ENCODE measurements around the gene ASPDH. TPM values are rescaled to one million over a fixed set of nuclear protein-coding genes. Genes with fewer than 3 reads are reported as not detected.

ASPDH gene
- total RNA-seq, 1 donor from 2014 or later = not detected

DNA sequence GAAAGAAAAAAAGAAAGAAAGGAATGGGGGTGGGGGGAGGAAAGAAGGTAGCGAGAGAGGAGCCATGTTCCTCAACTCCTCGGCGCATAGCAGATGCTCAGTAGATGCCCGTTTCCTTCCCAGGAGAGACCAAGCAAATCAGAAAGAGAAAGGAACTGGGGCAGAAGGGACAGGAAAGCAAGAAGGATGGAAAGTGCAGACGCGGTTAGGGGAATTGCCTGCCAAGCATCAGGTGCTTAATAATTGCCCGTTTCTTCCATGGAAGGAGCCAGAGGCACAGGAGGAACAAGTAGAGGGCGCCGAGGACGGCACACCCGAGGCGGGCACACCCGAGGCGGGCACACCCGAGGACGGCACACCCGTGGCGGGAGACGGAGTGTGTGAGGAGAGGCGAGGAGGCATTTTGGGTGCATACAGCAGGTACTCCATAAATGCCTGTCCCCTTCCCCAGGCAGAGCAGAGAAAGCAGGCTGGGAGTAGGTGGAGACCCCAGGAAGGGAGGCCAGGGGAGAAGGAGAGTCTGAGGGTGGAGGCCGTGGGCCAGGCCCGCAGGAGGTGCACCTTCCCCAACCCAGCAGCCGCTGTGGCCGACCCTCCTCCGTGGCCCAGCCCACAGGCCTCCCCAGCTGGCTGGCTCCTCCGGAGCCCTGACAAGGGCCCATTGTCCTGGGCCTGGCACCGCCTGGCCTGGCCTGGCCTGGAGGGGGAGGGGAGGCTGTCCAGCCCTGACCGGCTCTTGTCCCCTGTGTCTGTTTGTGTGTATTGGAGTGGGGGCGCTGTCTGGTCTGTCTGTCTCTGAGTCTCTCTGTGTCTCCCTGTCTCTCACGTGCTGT, 17.3 kb downstream of the ASPDH start:
- Histone ChIP-seq H3K36me3 (ENCODE audit: insufficient read depth, low read length) (no peaks in the 10 kb centered on the region), H2AFZ (ENCODE audit: low read depth, low read length) (no peak overlapping the region), H3K27ac (ENCODE audit: low read depth, low read length) (no peak overlapping the region), H3K27me3 (ENCODE audit: insufficient read depth, low read length) (peaks cover 14% of the 10 kb centered on the region), H3K4me3 (ENCODE audit: insufficient read depth, low read depth, low read length) (no peak overlapping the region), H4K20me1 (ENCODE audit: insufficient read depth, low read length) (peaks cover 4% of the 10 kb centered on the region), H3K4me1 (ENCODE audit: insufficient read depth, low read length) (no peaks in the 10 kb centered on the region), H3K9me3 (ENCODE audit: insufficient read depth, low read depth, low read length) (no peaks in the 10 kb centered on the region), H3K9ac (ENCODE audit: low read length) (no peak overlapping the region), H3K4me2 (ENCODE audit: low read length) (no peak overlapping the region), H3K79me2 (ENCODE audit: insufficient read depth, low read length) (no peaks in the 10 kb centered on the region)
- no peaks in the 10 kb centered on the region for H3K4me1 Mint-ChIP-seq (ENCODE audit: low read depth, unreplicated experiment)
- H3K27ac Mint-ChIP-seq (ENCODE audit: unreplicated experiment) = no peak overlapping the region
- H3K36me3 Mint-ChIP-seq (ENCODE audit: low read depth, unreplicated experiment) = no peaks in the 10 kb centered on the region
- FAIRE-seq (no peak), DNase-seq (ENCODE audit: low read depth) (no peak)
- peaks cover 25% of the 10 kb centered on the region for H3K9me3 Mint-ChIP-seq (ENCODE audit: unreplicated experiment)
- no peaks in the 10 kb centered on the region for H3K27me3 Mint-ChIP-seq (ENCODE audit: low read depth, unreplicated experiment)
- TF ChIP-seq, protein P1, sequence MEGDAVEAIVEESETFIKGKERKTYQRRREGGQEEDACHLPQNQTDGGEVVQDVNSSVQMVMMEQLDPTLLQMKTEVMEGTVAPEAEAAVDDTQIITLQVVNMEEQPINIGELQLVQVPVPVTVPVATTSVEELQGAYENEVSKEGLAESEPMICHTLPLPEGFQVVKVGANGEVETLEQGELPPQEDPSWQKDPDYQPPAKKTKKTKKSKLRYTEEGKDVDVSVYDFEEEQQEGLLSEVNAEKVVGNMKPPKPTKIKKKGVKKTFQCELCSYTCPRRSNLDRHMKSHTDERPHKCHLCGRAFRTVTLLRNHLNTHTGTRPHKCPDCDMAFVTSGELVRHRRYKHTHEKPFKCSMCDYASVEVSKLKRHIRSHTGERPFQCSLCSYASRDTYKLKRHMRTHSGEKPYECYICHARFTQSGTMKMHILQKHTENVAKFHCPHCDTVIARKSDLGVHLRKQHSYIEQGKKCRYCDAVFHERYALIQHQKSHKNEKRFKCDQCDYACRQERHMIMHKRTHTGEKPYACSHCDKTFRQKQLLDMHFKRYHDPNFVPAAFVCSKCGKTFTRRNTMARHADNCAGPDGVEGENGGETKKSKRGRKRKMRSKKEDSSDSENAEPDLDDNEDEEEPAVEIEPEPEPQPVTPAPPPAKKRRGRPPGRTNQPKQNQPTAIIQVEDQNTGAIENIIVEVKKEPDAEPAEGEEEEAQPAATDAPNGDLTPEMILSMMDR (IDR thresholded peaks at IDR 0.05; ENCODE audit: insufficient read depth, low read depth, low read length) = no peak
- TF ChIP-seq EZH2 (IDR thresholded peaks at IDR 0.05; ENCODE audit: insufficient read depth, low read length) = no peak
- H3K4me3 Mint-ChIP-seq (ENCODE audit: unreplicated experiment) = no peak overlapping the region

DNA sequence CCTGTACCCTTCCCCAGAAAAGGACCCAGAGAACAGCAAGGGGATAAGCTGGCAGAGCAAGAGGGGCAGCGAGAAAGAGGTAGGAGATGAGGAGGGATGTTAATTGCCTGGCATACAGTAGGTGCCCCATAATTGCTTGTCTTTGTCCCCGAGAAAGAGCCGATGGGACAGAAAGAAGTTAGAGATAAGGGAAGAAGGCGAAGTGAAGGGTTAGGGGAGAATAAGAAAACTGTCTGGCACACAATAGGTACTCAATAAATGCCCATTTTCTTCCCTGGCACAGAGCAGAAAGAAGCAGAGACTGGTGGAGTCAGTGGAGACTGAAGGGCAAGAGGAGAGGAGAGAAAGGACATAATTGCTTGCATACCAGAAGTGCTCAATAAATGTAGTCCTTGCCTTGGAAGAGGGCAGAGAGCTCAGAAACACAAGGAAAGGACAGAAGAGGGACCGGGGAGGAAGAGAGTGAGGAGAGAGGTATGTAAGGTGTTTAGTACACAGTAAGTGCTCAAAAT, 18.6 kb downstream of the ASPDH start:
- Mint-ChIP-seq H3K4me3 (ENCODE audit: unreplicated experiment) (no peak overlapping the region), H3K4me1 (ENCODE audit: low read depth, unreplicated experiment) (no peaks in the 10 kb centered on the region), H3K36me3 (ENCODE audit: low read depth, unreplicated experiment) (no peaks in the 10 kb centered on the region), H3K9me3 (ENCODE audit: unreplicated experiment) (peaks cover 27% of the 10 kb centered on the region), H3K27me3 (ENCODE audit: low read depth, unreplicated experiment) (no peaks in the 10 kb centered on the region), H3K27ac (ENCODE audit: unreplicated experiment) (no peak overlapping the region)
- H3K4me2 ChIP-seq (ENCODE audit: low read length) = no peak overlapping the region
- H3K4me1 ChIP-seq (ENCODE audit: insufficient read depth, low read length) = no peaks in the 10 kb centered on the region
- no peak overlapping the region for H3K27ac ChIP-seq (ENCODE audit: low read depth, low read length)
- no peak overlapping the region for H3K4me3 ChIP-seq (ENCODE audit: insufficient read depth, low read depth, low read length)
- no peak overlapping the region for H2AFZ ChIP-seq (ENCODE audit: low read depth, low read length)
- no peak for DNase-seq (ENCODE audit: low read depth)
- H3K9ac ChIP-seq (ENCODE audit: low read length) = no peak overlapping the region
- peaks cover 14% of the 10 kb centered on the region for H3K27me3 ChIP-seq (ENCODE audit: insufficient read depth, low read length)
- FAIRE-seq = no peak
- no peaks in the 10 kb centered on the region for H3K79me2 ChIP-seq (ENCODE audit: insufficient read depth, low read length)
- TF ChIP-seq, protein P1 (IDR thresholded peaks at IDR 0.05; ENCODE audit: insufficient read depth, low read depth, low read length) = no peak
- no peak for TF ChIP-seq EZH2 (IDR thresholded peaks at IDR 0.05; ENCODE audit: insufficient read depth, low read length)
- no peaks in the 10 kb centered on the region for H3K36me3 ChIP-seq (ENCODE audit: insufficient read depth, low read length)
- peaks cover 7% of the 10 kb centered on the region for H4K20me1 ChIP-seq (ENCODE audit: insufficient read depth, low read length)
- H3K9me3 ChIP-seq (ENCODE audit: insufficient read depth, low read depth, low read length) = no peaks in the 10 kb centered on the region

All from astrocyte (in vitro differentiated cells and primary cell).